A549 (cell line): ENCODE data around the gene GH2.
"Not testable (repeated sequence)": the region's sequence is repeated elsewhere in the genome, so short reads cannot be mapped to it uniquely, and the experiment has no call there.

ENCODE experiments used
- CHD4 ChIP-seq: fragments of 200-600 bp; sonication (generic); IDR thresholded peaks from 2 replicates; pipeline ENCODE4 v1.6.1; 2016; ENCODE audit warnings: antibody characterized with exemption, mild to moderate bottlenecking, borderline replicate concordance
- CTCF ChIP-seq: fragments of >200 bp; sonication (Bioruptor Twin); formaldehyde crosslinking; IDR thresholded peaks from 3 replicates; pipeline ENCODE4 v1.5.1; 2016
- EP300 ChIP-seq, 2 experiments: fragments of >200 bp; sonication (Bioruptor Twin); formaldehyde crosslinking; IDR thresholded peaks; 2 replicates in 1 of 2; 3 replicates in 1 of 2; pipeline ENCODE4 v1.6.1; 2016 to 2017
- JUN ChIP-seq, 2 experiments: fragments of >200 bp; sonication (Bioruptor Twin); formaldehyde crosslinking; IDR thresholded peaks; 2 replicates in 1 of 2; 3 replicates in 1 of 2; pipeline ENCODE4 v1.6.1; 2016 to 2017
- MAFK ChIP-seq: fragments of 450-650 bp; IDR thresholded peaks from 2 replicates; pipeline ENCODE4 v1.6.1; 2014; ENCODE audit not compliant: partially characterized antibody
- POLR2A ChIP-seq: IDR thresholded peaks from 2 replicates; pipeline ENCODE4 v1.6.1; 2012; ENCODE audit warnings: mild to moderate bottlenecking, low read length
- RAD21 ChIP-seq, 2 experiments: fragments of >200 bp in 1 of 2; sonication (Bioruptor Twin) in 1 of 2; formaldehyde crosslinking in 1 of 2; IDR thresholded peaks in 1 of 2; conservative IDR thresholded peaks in 1 of 2; 2 replicates in 1 of 2; 3 replicates in 1 of 2; pipeline ENCODE4 v1.6.1; 2012 to 2018; ENCODE audit warnings: inconsistent platforms in 1 of 2

- TF ChIP-seq CTCF; CHD4; JUN (IDR thresholded peaks at IDR 0.05); MAFK; POLR2A; RAD21 (conservative IDR thresholded peaks at IDR 0.05 in 1 of 2, IDR thresholded peaks at IDR 0.05 in 1 of 2); EP300 (IDR thresholded peaks at IDR 0.05): not testable (repeated sequence)
Observed at GRCh38 chr17:63901971-63902370, 20.2 kb upstream of the GH2 start.
